ENCODE results near the gene MYG1.

GRCh38 chr12:53347905-53348304 lies 48.4 kb downstream of the MYG1 start:
- TF ChIP-seq, protein P1, sequence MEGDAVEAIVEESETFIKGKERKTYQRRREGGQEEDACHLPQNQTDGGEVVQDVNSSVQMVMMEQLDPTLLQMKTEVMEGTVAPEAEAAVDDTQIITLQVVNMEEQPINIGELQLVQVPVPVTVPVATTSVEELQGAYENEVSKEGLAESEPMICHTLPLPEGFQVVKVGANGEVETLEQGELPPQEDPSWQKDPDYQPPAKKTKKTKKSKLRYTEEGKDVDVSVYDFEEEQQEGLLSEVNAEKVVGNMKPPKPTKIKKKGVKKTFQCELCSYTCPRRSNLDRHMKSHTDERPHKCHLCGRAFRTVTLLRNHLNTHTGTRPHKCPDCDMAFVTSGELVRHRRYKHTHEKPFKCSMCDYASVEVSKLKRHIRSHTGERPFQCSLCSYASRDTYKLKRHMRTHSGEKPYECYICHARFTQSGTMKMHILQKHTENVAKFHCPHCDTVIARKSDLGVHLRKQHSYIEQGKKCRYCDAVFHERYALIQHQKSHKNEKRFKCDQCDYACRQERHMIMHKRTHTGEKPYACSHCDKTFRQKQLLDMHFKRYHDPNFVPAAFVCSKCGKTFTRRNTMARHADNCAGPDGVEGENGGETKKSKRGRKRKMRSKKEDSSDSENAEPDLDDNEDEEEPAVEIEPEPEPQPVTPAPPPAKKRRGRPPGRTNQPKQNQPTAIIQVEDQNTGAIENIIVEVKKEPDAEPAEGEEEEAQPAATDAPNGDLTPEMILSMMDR (IDR thresholded peaks at IDR 0.05; ENCODE audit: low read length): no peak
- TF ChIP-seq EZH2phosphoT487 (IDR thresholded peaks at IDR 0.05; ENCODE audit: low read length) (no peak), EZH2 (optimal IDR thresholded peaks at IDR 0.05; ENCODE audit: low read depth, low read length) (no peak)
